ENCODE results near the gene ARID1B. TPM values are rescaled to one million over a fixed set of nuclear protein-coding genes. Genes with fewer than 3 reads are reported as not detected.

Gene ARID1B
- total and polyA plus RNA-seq, 12 donors: 11.2 to 63.2 (median 52.2) TPM

DNA sequence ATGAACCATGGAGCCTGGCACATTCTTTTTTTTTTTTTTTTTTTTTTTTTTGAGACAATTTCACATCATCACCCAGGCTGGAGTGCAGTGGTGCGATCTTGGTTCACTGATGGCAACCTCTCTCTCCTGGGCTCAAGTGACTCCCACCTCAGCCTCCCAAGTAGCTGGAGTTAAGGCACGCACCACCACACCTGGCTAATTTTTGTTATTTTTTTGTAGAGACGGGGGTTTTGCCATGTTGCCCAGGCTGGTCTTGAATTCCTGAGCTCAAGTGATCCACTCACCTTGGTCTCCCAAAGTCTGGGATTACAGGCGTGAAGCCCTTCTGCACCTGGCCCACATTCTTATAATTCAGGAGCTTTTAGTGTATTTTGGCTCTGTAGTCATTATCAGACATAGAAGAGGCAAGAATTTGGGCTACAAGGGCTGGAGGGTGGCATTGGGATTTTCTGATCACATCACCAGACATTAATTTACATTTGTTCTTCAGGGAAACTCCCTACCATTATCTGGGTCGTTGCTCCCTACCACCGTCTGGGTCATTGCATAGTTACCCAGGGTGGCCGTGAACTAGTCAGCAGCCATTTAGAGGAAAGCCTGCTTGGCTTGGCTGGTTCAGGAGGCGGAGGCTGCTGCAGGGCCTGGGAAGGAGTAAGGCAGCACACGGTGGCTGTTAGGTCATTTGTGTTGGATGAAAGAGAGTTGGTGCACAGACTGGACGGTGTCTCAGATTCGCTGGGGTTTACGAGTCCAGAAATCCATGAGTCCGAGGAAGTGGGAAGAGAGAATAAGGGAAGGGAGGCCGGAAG is 17.6 kb downstream of the ARID1B start:
- Histone ChIP-seq H3K4me1 (peaks cover 2 to 88% (median 69%) of the 10 kb centered on the region in 9 donors), H3K9me3 (no peaks in the 10 kb centered on the region), H3K27ac (peak overlapping the region in 1 of 10 donors; percentile 37), H3K4me3 (peak overlapping the region in 1 of 10 donors; percentile 42), H3K27me3 (no peaks in the 10 kb centered on the region), H3K36me3 (no peaks in the 10 kb centered on the region)
- intact Hi-C loops (cut with DNase I): no loop called here
- TF ChIP-seq, protein P1, sequence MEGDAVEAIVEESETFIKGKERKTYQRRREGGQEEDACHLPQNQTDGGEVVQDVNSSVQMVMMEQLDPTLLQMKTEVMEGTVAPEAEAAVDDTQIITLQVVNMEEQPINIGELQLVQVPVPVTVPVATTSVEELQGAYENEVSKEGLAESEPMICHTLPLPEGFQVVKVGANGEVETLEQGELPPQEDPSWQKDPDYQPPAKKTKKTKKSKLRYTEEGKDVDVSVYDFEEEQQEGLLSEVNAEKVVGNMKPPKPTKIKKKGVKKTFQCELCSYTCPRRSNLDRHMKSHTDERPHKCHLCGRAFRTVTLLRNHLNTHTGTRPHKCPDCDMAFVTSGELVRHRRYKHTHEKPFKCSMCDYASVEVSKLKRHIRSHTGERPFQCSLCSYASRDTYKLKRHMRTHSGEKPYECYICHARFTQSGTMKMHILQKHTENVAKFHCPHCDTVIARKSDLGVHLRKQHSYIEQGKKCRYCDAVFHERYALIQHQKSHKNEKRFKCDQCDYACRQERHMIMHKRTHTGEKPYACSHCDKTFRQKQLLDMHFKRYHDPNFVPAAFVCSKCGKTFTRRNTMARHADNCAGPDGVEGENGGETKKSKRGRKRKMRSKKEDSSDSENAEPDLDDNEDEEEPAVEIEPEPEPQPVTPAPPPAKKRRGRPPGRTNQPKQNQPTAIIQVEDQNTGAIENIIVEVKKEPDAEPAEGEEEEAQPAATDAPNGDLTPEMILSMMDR (IDR thresholded peaks at IDR 0.05): no peak
- peak in 1 of 8 donors; percentile 25 for ATAC-seq
- DNase-seq: no peak
- WGBS, 2 donors: 62 to 66% methylated on average over 14 of the region's 14 CpGs

DNA sequence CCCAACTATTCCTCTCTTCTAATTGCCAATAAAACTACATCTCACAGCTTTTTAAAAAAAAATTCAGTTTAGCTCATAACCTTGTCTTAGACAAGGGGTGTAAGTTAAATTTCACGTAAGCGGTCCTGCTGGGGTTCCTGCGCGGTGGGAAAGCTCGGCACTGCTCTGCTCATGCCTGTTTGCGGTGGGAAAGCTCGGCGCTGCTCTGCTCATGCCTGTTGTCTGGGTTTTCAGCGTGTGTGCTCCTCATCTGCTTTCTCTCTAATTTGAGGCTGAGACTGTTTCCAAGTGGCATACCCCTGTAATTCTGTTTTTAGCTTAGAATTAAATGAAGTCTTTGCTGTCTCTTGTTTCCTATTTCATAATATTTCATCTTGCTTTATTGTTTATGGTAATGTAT is 18.6 kb downstream of the ARID1B start:
- TF ChIP-seq, protein P1 (IDR thresholded peaks at IDR 0.05): no peak
- Histone ChIP-seq H3K36me3 (no peaks in the 10 kb centered on the region), H3K4me1 (peaks cover 2 to 83% (median 64%) of the 10 kb centered on the region in 9 donors), H3K27me3 (no peaks in the 10 kb centered on the region), H3K27ac (peak overlapping the region in 3 of 10 donors; percentile 10 to 37 (median 23)), H3K4me3 (peak overlapping the region in 7 of 10 donors; percentile 8 to 42 (median 36)), H3K9me3 (no peaks in the 10 kb centered on the region)
- 58 to 71% methylated on average over 9 of the region's 9 CpGs for whole genome bisulfite sequencing, 2 donors
- DNase-seq (no peak), ATAC-seq (peak in 5 of 8 donors; percentile 46 to 76 (median 55))
- intact Hi-C loops (cut with DNase I): no loop called here

DNA sequence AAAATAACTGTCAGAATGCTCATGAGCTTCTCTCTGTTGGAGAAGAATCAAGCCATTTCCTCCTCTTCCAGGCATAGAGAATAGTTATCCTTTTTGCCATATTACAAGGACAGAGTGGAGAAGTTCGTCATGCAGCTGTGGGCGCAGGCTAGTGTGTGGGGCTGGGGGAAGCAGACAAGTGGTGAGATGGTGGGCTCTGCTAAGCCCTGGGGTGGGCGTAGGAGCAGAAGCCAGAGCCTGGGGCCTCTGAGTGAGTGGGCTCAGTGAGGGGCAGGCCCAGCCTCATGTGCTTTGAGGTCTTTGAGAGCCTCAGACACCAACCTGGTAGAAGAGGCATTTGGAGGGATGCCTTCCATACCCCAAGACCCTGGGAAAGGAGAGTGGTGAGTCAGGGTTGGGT is 19.4 kb downstream of the ARID1B start:
- Histone ChIP-seq H3K4me3 (no peak overlapping the region), H3K27me3 (no peaks in the 10 kb centered on the region), H3K27ac (no peak overlapping the region), H3K36me3 (no peaks in the 10 kb centered on the region), H3K4me1 (peaks cover under 1 to 83% (median 64%) of the 10 kb centered on the region in 9 donors), H3K9me3 (no peaks in the 10 kb centered on the region)
- ATAC-seq (no peak), DNase-seq (no peak)
- TF ChIP-seq, protein P1 (IDR thresholded peaks at IDR 0.05): no peak
- intact Hi-C loops (cut with DNase I): no loop called here
- 81 to 85% methylated on average over 3 of the region's 3 CpGs for WGBS, 2 donors

DNA sequence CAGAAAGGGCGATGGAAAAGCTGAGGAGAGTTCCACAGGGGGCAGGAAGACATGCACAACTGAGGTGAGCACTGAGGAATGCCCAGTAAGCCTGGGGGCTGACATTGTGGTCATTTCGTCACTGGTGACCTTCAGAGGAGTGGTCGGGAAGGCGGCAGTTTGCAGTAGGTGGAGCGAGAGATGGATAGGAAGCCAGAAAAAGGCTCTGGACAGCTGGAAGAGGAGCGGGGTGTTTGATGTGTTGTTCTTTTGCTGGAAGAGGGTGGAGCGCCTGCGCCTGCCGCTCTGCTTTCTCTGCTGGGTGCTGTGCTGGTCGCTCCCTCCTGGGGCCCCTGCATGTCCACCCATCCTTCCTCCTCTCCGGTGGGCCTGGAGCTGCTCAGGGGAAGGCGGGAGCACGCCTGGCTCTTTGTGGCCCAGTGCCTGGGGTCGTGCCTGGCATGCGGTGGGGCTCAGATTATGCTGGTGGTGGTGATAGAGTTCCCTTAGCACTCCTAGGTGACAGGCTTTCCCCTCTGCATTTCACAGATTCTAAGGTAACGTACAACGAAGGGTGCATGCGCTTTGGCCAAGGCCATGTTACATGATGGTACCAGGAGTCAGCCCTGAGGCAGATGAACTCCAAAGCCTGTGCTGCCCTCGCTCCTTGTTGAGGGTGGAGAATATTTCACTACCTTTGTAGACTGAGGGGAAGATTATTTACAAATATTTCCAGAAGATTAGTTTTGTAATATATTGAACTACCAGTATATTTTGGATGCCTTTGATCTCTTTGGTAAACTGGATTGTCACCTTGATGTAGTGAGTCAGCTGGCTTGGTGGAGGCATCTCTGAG is 20.9 kb downstream of the ARID1B start:
- no peaks in the 10 kb centered on the region for H3K9me3 ChIP-seq
- WGBS, 2 donors: 86 to 89% methylated on average over 19 of the region's 19 CpGs
- H3K27me3 ChIP-seq: no peaks in the 10 kb centered on the region
- H3K4me1 ChIP-seq: peaks cover 0 to 83% (median 62%) of the 10 kb centered on the region in 9 donors
- no peaks in the 10 kb centered on the region for H3K36me3 ChIP-seq
- TF ChIP-seq, protein P1 (IDR thresholded peaks at IDR 0.05): no peak
- intact Hi-C loops (cut with DNase I): no loop called here
- H3K4me3 ChIP-seq: no peak overlapping the region
- DNase-seq (no peak), ATAC-seq (peak in 3 of 8 donors; percentile 12 to 54 (median 12))
- H3K27ac ChIP-seq: no peak overlapping the region

Measured in heart right ventricle (tissue), 16 donors.